Measurements from ENCODE around the gene CREB5. TPM values are rescaled to one million over a fixed set of nuclear protein-coding genes. Genes with fewer than 3 reads are reported as not detected.

CREB5 gene
- total and polyA plus RNA-seq, 7 donors, result 0.80 to 42.1 (median 4.6) TPM

DNA sequence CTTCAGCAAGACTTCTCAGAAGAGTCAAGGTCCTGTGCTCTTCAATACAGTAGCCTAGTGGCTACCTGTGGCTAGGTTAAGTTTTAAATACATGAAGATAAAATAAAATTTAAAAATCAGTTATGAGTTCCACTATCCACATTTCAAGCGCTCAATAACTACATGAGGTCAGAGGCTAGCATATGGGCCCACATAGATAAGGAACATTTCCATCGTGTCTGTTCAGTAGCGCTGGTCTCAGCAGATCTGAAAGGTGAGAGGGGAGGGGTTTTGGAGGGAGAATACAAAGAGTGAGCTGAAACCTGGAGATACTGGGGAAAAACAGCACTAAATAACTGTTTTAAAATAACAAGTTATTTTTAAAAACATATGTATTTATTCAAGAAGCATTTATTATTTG is 326.8 kb downstream of the CREB5 start:
- no peak for DNase-seq
- H3K4me1 ChIP-seq, result no peaks in the 10 kb centered on the region
- TF ChIP-seq, protein P1, sequence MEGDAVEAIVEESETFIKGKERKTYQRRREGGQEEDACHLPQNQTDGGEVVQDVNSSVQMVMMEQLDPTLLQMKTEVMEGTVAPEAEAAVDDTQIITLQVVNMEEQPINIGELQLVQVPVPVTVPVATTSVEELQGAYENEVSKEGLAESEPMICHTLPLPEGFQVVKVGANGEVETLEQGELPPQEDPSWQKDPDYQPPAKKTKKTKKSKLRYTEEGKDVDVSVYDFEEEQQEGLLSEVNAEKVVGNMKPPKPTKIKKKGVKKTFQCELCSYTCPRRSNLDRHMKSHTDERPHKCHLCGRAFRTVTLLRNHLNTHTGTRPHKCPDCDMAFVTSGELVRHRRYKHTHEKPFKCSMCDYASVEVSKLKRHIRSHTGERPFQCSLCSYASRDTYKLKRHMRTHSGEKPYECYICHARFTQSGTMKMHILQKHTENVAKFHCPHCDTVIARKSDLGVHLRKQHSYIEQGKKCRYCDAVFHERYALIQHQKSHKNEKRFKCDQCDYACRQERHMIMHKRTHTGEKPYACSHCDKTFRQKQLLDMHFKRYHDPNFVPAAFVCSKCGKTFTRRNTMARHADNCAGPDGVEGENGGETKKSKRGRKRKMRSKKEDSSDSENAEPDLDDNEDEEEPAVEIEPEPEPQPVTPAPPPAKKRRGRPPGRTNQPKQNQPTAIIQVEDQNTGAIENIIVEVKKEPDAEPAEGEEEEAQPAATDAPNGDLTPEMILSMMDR (IDR thresholded peaks at IDR 0.05), result no peak
- TF ChIP-seq EP300 (IDR thresholded peaks at IDR 0.05) (no peak), POLR2A (IDR thresholded peaks at IDR 0.05) (no peak), POLR2AphosphoS5 (IDR thresholded peaks at IDR 0.05) (no peak)
- H3K27me3 ChIP-seq, result no peaks in the 10 kb centered on the region
- H3K9me3 ChIP-seq, result no peaks in the 10 kb centered on the region
- no peak overlapping the region for H3K27ac ChIP-seq
- no peak overlapping the region for H3K4me3 ChIP-seq
- intact Hi-C loops (cut with DNase I), result no loop called here
- no peaks in the 10 kb centered on the region for H3K36me3 ChIP-seq
- WGBS, 2 donors, result 92 to 94% methylated on average over 3 of the region's 3 CpGs

DNA sequence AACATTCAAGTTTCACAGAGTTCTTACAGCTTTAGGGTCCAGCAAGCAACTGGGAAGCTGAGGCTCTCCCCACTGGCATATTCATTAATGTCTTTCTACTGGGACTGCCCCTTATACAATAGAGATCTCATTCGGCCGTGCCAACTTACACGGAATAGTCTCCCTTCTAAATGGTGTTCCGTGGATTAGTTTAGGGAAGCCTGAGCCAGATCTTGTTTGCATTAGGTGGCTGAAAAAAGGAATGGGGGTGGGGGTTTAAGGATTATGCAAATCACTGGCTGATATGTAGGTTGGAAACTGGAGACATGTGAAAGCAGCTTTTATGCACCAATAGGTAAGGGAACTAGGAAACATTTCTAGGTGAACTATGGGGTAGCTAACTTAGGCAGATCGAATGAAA is 327.5 kb downstream of the CREB5 start:
- Histone ChIP-seq H3K9me3 (no peaks in the 10 kb centered on the region), H3K27me3 (no peaks in the 10 kb centered on the region), H3K27ac (no peak overlapping the region), H3K36me3 (no peaks in the 10 kb centered on the region), H3K4me1 (no peaks in the 10 kb centered on the region), H3K4me3 (no peak overlapping the region)
- DNase-seq, result no peak
- WGBS, 2 donors, result 86 to 90% methylated on average over 5 of the region's 5 CpGs
- TF ChIP-seq EP300 (IDR thresholded peaks at IDR 0.05), result no peak
- no peak for TF ChIP-seq POLR2AphosphoS5 (IDR thresholded peaks at IDR 0.05)
- TF ChIP-seq, protein P1 (IDR thresholded peaks at IDR 0.05), result no peak
- no peak for TF ChIP-seq POLR2A (IDR thresholded peaks at IDR 0.05)
- intact Hi-C loops (cut with DNase I), result no loop called here

DNA sequence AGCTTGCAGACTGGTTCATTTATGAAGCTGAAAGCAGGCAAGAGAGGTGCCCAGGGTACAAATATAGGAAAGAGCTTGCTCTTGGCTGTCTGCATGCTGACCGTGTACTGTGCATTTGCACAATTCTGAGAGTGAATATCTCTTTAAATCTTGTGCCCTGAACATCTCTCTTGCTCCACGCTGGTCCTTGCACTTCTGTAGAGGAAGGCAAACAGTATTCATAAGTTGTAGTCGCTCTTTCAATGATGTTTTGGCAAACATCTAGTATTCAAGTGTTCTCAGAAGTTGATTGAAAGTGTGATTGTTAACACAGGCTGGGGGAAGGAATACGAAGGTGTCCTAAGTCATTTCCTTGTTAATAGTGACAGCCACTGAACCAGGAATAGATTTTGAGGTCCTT is 332.6 kb downstream of the CREB5 start:
- WGBS, 2 donors, result 59 to 69% methylated on average over 4 of the region's 4 CpGs
- no peaks in the 10 kb centered on the region for H3K27me3 ChIP-seq
- no peak for TF ChIP-seq POLR2AphosphoS5 (IDR thresholded peaks at IDR 0.05)
- TF ChIP-seq EP300 (IDR thresholded peaks at IDR 0.05), result no peak
- TF ChIP-seq POLR2A (IDR thresholded peaks at IDR 0.05), result no peak
- TF ChIP-seq, protein P1 (IDR thresholded peaks at IDR 0.05), result no peak
- peaks cover 0 to 14% (median 9%) of the 10 kb centered on the region in 4 donors for H3K4me1 ChIP-seq
- intact Hi-C loops (cut with DNase I), result no loop called here
- H3K9me3 ChIP-seq, result no peaks in the 10 kb centered on the region
- no peaks in the 10 kb centered on the region for H3K36me3 ChIP-seq
- no peak for DNase-seq
- H3K27ac ChIP-seq, result no peak overlapping the region
- no peak overlapping the region for H3K4me3 ChIP-seq

DNA sequence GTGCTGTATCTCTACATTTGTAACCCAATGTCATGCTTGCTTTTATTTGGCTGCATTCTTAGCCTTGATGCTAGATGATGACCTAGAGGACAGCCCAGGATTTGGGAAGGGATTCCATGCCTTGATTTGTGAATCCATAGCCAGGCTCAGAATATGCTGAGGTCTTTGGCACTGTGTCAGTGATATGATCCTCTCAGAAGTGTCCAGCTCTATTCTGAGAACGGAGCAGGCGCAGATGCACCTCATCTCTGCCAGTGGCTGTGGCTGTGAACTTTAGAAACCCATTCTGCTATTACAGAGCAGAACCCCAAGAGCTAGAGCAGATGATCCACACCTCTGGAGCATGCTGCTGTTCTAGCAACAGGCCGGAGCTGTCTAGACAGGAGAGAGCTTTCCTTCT is 333.0 kb downstream of the CREB5 start:
- DNase-seq, result no peak
- WGBS, 2 donors, result 90 to 94% methylated on average over 3 of the region's 3 CpGs
- TF ChIP-seq POLR2AphosphoS5 (IDR thresholded peaks at IDR 0.05) (no peak), EP300 (IDR thresholded peaks at IDR 0.05) (no peak), POLR2A (IDR thresholded peaks at IDR 0.05) (no peak)
- TF ChIP-seq, protein P1 (IDR thresholded peaks at IDR 0.05), result no peak
- H3K4me3 ChIP-seq, result no peak overlapping the region
- no peaks in the 10 kb centered on the region for H3K36me3 ChIP-seq
- no peaks in the 10 kb centered on the region for H3K9me3 ChIP-seq
- no peak overlapping the region for H3K27ac ChIP-seq
- H3K27me3 ChIP-seq, result no peaks in the 10 kb centered on the region
- H3K4me1 ChIP-seq, result peaks cover 0 to 14% (median 9%) of the 10 kb centered on the region in 4 donors
- intact Hi-C loops (cut with DNase I), result no loop called here

DNA sequence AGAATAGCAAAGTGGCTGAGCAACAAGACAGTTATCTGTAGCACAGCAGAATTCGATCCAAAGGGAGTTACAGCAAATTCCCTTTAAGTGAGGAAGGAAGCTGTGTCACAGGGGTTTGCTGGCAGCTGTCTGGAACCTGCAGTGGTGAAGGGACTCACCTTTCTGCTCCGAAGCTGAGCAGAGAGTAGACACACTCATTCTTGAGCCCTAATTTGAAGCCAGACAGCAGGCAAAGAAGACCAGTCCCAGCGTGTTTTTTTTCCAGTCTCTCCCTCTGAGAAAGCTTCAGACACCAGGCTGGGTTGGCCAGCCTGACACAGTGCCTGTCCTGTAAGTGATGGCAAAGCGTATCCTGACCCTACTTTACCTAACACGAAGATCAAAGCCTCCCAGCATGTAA is 335.1 kb downstream of the CREB5 start:
- intact Hi-C loops (cut with DNase I), result no loop called here
- no peak for DNase-seq
- Histone ChIP-seq H3K4me1 (peaks cover 0 to 14% (median 9%) of the 10 kb centered on the region in 4 donors), H3K9me3 (no peaks in the 10 kb centered on the region), H3K36me3 (no peaks in the 10 kb centered on the region), H3K4me3 (no peak overlapping the region), H3K27ac (no peak overlapping the region), H3K27me3 (no peaks in the 10 kb centered on the region)
- WGBS, 2 donors, result 79 to 80% methylated on average over 5 of the region's 5 CpGs
- TF ChIP-seq POLR2AphosphoS5 (IDR thresholded peaks at IDR 0.05), result no peak
- no peak for TF ChIP-seq EP300 (IDR thresholded peaks at IDR 0.05)
- TF ChIP-seq, protein P1 (IDR thresholded peaks at IDR 0.05), result no peak
